HepG2 (cell line): Measurements from ENCODE around the gene PPP1R3C. TPM values are rescaled to one million over a fixed set of nuclear protein-coding genes. Genes with fewer than 3 reads are reported as not detected.

Experiments used
- ATAC-seq: fragments of 200-7000 bp; cut with Tn5 transposase; 3 replicates; pipeline ENCODE4 v1.9.1; 2020; ENCODE audit warnings: mild to moderate bottlenecking, moderate library complexity
- BruUV-seq: library from RNA; stranded (reverse); fragments of 400-500 nt; replicated peaks from 2 replicates; lab custom pipeline; 2021; lab: Mats Ljungman, UMichigan
- CTCF ChIA-PET: fragments of 300-600 bp; formaldehyde crosslinking; extraction: SDS; loops from one replicate; lab custom pipeline; 2021; ENCODE audit warnings: low total read pairs, inconsistent platforms, low intra/inter-chr PET ratio; lab: Yijun Ruan, JAX
- POLR2A ChIA-PET: fragments of 350-600 bp; sonication (Branson Sonifier 250); formaldehyde crosslinking; loops from one replicate; lab custom pipeline; 2020; ENCODE audit warnings: antibody characterized with exemption, inconsistent platforms; lab: Yijun Ruan, JAX
- DNase-seq: peaks from one replicate; pipeline ENCODE4 v3.0.0-alpha.2; 2015; ENCODE audit warnings: low spot score
- FAIRE-seq: peaks from 3 replicates; lab custom pipeline; 2011; peaks lifted over from hg19 to GRCh38; lab: Jason Lieb, UNC
- H2AFZ ChIP-seq: one replicate; pipeline ENCODE4 v1.6.1; 2011; ENCODE audit warnings: low read length, inconsistent platforms
- H3K27ac ChIP-seq: fragments of 300-600 bp; 3 replicates; pipeline ENCODE4 v1.8.0; 2011; ENCODE audit warnings: mixed run types, mild to moderate bottlenecking, mixed read lengths, low read length, inconsistent platforms; ENCODE audit not compliant: insufficient read depth; ENCODE audit errors: extremely low read length
- H3K27me3 ChIP-seq, 2 experiments: fragments of 200-600 bp in 1 of 2; 2 replicates in 1 of 2; 3 replicates in 1 of 2; pipeline versions ENCODE4 v1.6.0 to v1.8.0; 2011; ENCODE audit warnings: low read length in 2 of 2, mild to moderate bottlenecking in 2 of 2, moderate library complexity in 2 of 2, inconsistent platforms in 1 of 2; ENCODE audit not compliant: insufficient read depth in 2 of 2, control insufficient read depth in 1 of 2
- H3K36me3 ChIP-seq, 2 experiments: fragments of 200-600 bp in 1 of 2; replicated peaks in 1 of 2; 2 replicates in 1 of 2; 3 replicates in 1 of 2; pipeline versions ENCODE4 v1.5.1 to v1.8.0; 2011; ENCODE audit warnings: low read length in 2 of 2, inconsistent platforms in 1 of 2; ENCODE audit not compliant: insufficient read depth in 2 of 2, control insufficient read depth in 1 of 2
- H3K4me1 ChIP-seq: 2 replicates; pipeline ENCODE4 v1.5.1; 2012; ENCODE audit warnings: low read length, inconsistent platforms; ENCODE audit not compliant: insufficient read depth
- H3K4me2 ChIP-seq: 2 replicates; pipeline ENCODE4 v1.6.0; 2011; ENCODE audit warnings: low read depth, low read length, inconsistent platforms
- H3K4me3 ChIP-seq, 3 experiments: fragments of 200-600 bp in 1 of 3; sonication (generic), shearing (Covaris generic) in 1 of 3; replicated peaks in 1 of 3; 2 replicates each; pipeline ENCODE4 v1.5.1; 2011 to 2016; ENCODE audit warnings: low read length in 3 of 3, inconsistent platforms in 2 of 3, low read depth in 2 of 3, mild to moderate bottlenecking in 2 of 3, control low read depth in 1 of 3, mixed read lengths in 1 of 3; ENCODE audit not compliant: insufficient read depth in 1 of 3
- H3K79me2 ChIP-seq: one replicate; pipeline ENCODE4 v1.6.1; 2011; ENCODE audit warnings: low read length, inconsistent platforms; ENCODE audit not compliant: insufficient read depth
- H3K9ac ChIP-seq: 2 replicates; pipeline ENCODE4 v1.6.0; 2011; ENCODE audit warnings: mild to moderate bottlenecking, low read depth, low read length, inconsistent platforms; ENCODE audit not compliant: insufficient read depth
- H3K9me3 ChIP-seq: 2 replicates; pipeline ENCODE4 v1.5.1; 2012; ENCODE audit warnings: mild to moderate bottlenecking, low read length
- H4K20me1 ChIP-seq: 2 replicates; pipeline ENCODE4 v1.6.0; 2011; ENCODE audit warnings: inconsistent platforms, mild to moderate bottlenecking, low read length, moderate library complexity; ENCODE audit not compliant: insufficient read depth
- HNRNPLL ChIP-seq: fragments of 200-400 bp; formaldehyde crosslinking; IDR thresholded peaks from 2 replicates; pipeline ENCODE4 v1.6.1; 2017; ENCODE audit warnings: mild to moderate bottlenecking, low read depth, low read length; ENCODE audit not compliant: poor library complexity, severe bottlenecking
- NFYB ChIP-seq: sonication (generic); formaldehyde crosslinking; IDR thresholded peaks from 2 replicates; pipeline ENCODE4 v1.4.0; 2020; ENCODE audit warnings: missing genetic modification reagents
- RAD21 ChIP-seq: fragments of 450-650 bp; formaldehyde crosslinking; IDR thresholded peaks from 2 replicates; pipeline ENCODE4 v1.5.0; 2020; ENCODE audit warnings: mild to moderate bottlenecking
- RBAK ChIP-seq: sonication (generic); formaldehyde crosslinking; IDR thresholded peaks from 2 replicates; pipeline ENCODE4 v1.5.1; 2020; ENCODE audit warnings: mild to moderate bottlenecking, missing genetic modification reagents
- REPIN1 ChIP-seq: sonication (generic); formaldehyde crosslinking; IDR thresholded peaks from 2 replicates; pipeline ENCODE4 v1.8.0; 2022; ENCODE audit warnings: missing genetic modification reagents, low read depth, mild to moderate bottlenecking, borderline replicate concordance
- SMAD3 ChIP-seq: sonication (generic); formaldehyde crosslinking; IDR thresholded peaks from 2 replicates; pipeline ENCODE4 v1.4.0; 2020; ENCODE audit warnings: missing genetic modification reagents
- SMC3 ChIP-seq: IDR thresholded peaks from 2 replicates; pipeline ENCODE4 v1.6.1; 2011; ENCODE audit warnings: low read length, improper control_type of control experiment
- SRF ChIP-seq: IDR thresholded peaks from 2 replicates; pipeline ENCODE4 v1.6.1; 2011; ENCODE audit warnings: mild to moderate bottlenecking, low read depth, low read length, moderate library complexity
- STAG1 ChIP-seq: sonication (generic); formaldehyde crosslinking; IDR thresholded peaks from 2 replicates; pipeline ENCODE4 v1.4.0; 2020; ENCODE audit warnings: missing genetic modification reagents
- TBP ChIP-seq: sonication (generic); formaldehyde crosslinking; IDR thresholded peaks from 2 replicates; pipeline ENCODE4 v1.5.0; 2020; ENCODE audit warnings: missing genetic modification reagents
- TFE3 ChIP-seq: IDR thresholded peaks from 2 replicates; pipeline ENCODE4 v1.6.1; 2016
- TRIM22 ChIP-seq: fragments of 450-650 bp; IDR thresholded peaks from 2 replicates; pipeline ENCODE4 v1.6.1; 2017
- ZNF136 ChIP-seq: sonication (generic); formaldehyde crosslinking; IDR thresholded peaks from 2 replicates; pipeline ENCODE4 v1.8.1; 2022; ENCODE audit warnings: low read depth, mild to moderate bottlenecking, moderate library complexity, missing genetic modification reagents
- ZNF383 ChIP-seq: sonication (generic); formaldehyde crosslinking; IDR thresholded peaks from 2 replicates; pipeline ENCODE4 v1.4.0; 2020; ENCODE audit warnings: missing genetic modification reagents, mild to moderate bottlenecking, borderline replicate concordance
- ZNF550 ChIP-seq: sonication (generic); formaldehyde crosslinking; IDR thresholded peaks from 2 replicates; pipeline ENCODE4 v1.4.0; 2020; ENCODE audit warnings: mild to moderate bottlenecking, missing genetic modification reagents, borderline replicate concordance
- ZNF781 ChIP-seq: sonication (generic); formaldehyde crosslinking; IDR thresholded peaks from 2 replicates; pipeline ENCODE4 v1.5.1; 2020; ENCODE audit warnings: borderline replicate concordance, mild to moderate bottlenecking, missing genetic modification reagents; ENCODE audit errors: not compliant biosample characterization
- ZSCAN21 ChIP-seq: sonication (generic); formaldehyde crosslinking; IDR thresholded peaks from 2 replicates; pipeline ENCODE4 v1.8.0; 2022; ENCODE audit warnings: mild to moderate bottlenecking, missing genetic modification reagents, moderate library complexity, borderline replicate concordance
- WGBS: methylation state at CpG from one replicate; pipeline ENCODE4 v1.1.6; 2017; ENCODE audit warnings: low lambda C conversion rate; 5-methylcytosine and 5-hydroxymethylcytosine counted together
- in situ Hi-C: cut with HindIII; loops from 2 replicates; pipeline ENCODE4 v1.10.0; 2017; ENCODE audit warnings: low pct_unique_long_range_greater_than_20kb; ENCODE audit not compliant: extremely low pct_ligation_motif_present
- intact Hi-C: fragments of 100-400 bp; cut with micrococcal nuclease; formaldehyde crosslinking; loops from one replicate; pipeline ENCODE4 v1.10.0; 2022; ENCODE audit not compliant: unreplicated experiment
- polyA plus RNA-seq, 8 experiments: library from polyadenylated mRNA; depleted of rRNA in 3 of 8; stranded (reverse) in 7 of 8; unstranded in 1 of 8; fragments of >200 nt; fragmentation: Illumina TruSeq in 4 of 8; extraction: Trizol in 4 of 8; gene quantifications; 2 replicates each; pipeline versions ENCODE4 v1.2.1 to v1.2.3, GENCODE V29; 2011 to 2016; ENCODE audit warnings: low read depth in 4 of 8, missing spikeins in 1 of 8, mixed read lengths in 1 of 8; ENCODE audit not compliant: insufficient read depth in 1 of 8
- total RNA-seq, 5 experiments: library from RNA; depleted of rRNA; stranded (reverse); fragments of >200 nt; fragmentation: Illumina TruSeq; extraction: Trizol; gene quantifications; 2 replicates each; pipeline ENCODE4 v1.2.3, GENCODE V29; 2016; ENCODE audit warnings: low read depth in 1 of 5
- TF ChIP-seq, protein P1 (sequence below): sonication (generic); formaldehyde crosslinking; IDR thresholded peaks from 2 replicates; pipeline ENCODE4 v1.5.0; 2020; ENCODE audit warnings: mild to moderate bottlenecking, missing genetic modification reagents, moderate library complexity

PPP1R3C gene
- total and polyA plus RNA-seq, 2 of the 13 experiments (the other 11 are each of a cell fraction or from before 2014, with no cell fraction given): 13.3 to 14.8 TPM

- H3K4me2 ChIP-seq: no peak overlapping the region
- H3K79me2 ChIP-seq: no peaks in the 10 kb centered on the region
- DNase-seq (peak; percentile 24), FAIRE-seq (no peak), ATAC-seq (peak; percentile 89)
- no peaks in the 10 kb centered on the region for H3K36me3 ChIP-seq
- intact Hi-C loops (loop anchor here (1.0 to 5.0 kb wide), 3 partner anchors 51 to 269 kb away; no protein-coding TSS in a partner anchor), in situ Hi-C loops (loop anchor here (10.0 to 25.0 kb wide), 2 partner anchors 101 to 256 kb away; no protein-coding TSS in a partner anchor)
- peaks cover 0 to 1% of the 10 kb centered on the region in 2 experiments; a peak in 1 of 5 replicates for H3K27me3 ChIP-seq
- no TSS peak for BruUV-seq
- H3K9ac ChIP-seq: no peak overlapping the region
- no peak overlapping the region for H3K4me3 ChIP-seq
- 4% methylated on average over 3 of the region's 5 CpGs for WGBS
- H2AFZ ChIP-seq: no peak overlapping the region
- no peaks in the 10 kb centered on the region for H3K4me1 ChIP-seq
- ChIA-PET POLR2A (no interaction called here), CTCF (interaction anchor here (1.4 to 1.7 kb wide), 4 partner anchors 49 to 269 kb away, joined by 3 to 10 read pairs (median 4); no protein-coding TSS in a partner anchor)
- TF ChIP-seq NFYB (CRISPR knock-in tag): no peak
- TF ChIP-seq HNRNPLL: no peak
- TF ChIP-seq STAG1 (CRISPR knock-in tag): peak; percentile 63
- TF ChIP-seq RAD21 (CRISPR knock-in tag): peak; percentile 52
- TF ChIP-seq, protein P1, sequence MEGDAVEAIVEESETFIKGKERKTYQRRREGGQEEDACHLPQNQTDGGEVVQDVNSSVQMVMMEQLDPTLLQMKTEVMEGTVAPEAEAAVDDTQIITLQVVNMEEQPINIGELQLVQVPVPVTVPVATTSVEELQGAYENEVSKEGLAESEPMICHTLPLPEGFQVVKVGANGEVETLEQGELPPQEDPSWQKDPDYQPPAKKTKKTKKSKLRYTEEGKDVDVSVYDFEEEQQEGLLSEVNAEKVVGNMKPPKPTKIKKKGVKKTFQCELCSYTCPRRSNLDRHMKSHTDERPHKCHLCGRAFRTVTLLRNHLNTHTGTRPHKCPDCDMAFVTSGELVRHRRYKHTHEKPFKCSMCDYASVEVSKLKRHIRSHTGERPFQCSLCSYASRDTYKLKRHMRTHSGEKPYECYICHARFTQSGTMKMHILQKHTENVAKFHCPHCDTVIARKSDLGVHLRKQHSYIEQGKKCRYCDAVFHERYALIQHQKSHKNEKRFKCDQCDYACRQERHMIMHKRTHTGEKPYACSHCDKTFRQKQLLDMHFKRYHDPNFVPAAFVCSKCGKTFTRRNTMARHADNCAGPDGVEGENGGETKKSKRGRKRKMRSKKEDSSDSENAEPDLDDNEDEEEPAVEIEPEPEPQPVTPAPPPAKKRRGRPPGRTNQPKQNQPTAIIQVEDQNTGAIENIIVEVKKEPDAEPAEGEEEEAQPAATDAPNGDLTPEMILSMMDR (CRISPR knock-in tag): peak; percentile 76
- TF ChIP-seq SMAD3 (CRISPR knock-in tag): no peak
- TF ChIP-seq ZNF550 (CRISPR knock-in tag): no peak
- TF ChIP-seq TFE3 (CRISPR knock-in tag): no peak
- TF ChIP-seq ZNF383 (CRISPR knock-in tag): no peak
- no peak for TF ChIP-seq RBAK (CRISPR knock-in tag)
- no peak for TF ChIP-seq ZSCAN21 (CRISPR knock-in tag)
- no peak for TF ChIP-seq TBP (CRISPR knock-in tag)
- no peak for TF ChIP-seq ZNF781 (CRISPR knock-in tag)
- no peak for TF ChIP-seq ZNF136 (CRISPR knock-in tag)
- no peak for TF ChIP-seq SRF
- TF ChIP-seq TRIM22: no peak
- no peak for TF ChIP-seq REPIN1
- peak; percentile 67 for TF ChIP-seq SMC3
- no peak overlapping the region for H3K27ac ChIP-seq
- no peaks in the 10 kb centered on the region for H4K20me1 ChIP-seq
- H3K9me3 ChIP-seq: no peaks in the 10 kb centered on the region
These were observed 10.8 kb upstream of the PPP1R3C start for GRCh38 chr10:91643700-91644099.
